ENCODE measurements around the gene UBE2R2. TPM values are rescaled to one million over a fixed set of nuclear protein-coding genes. Genes with fewer than 3 reads are reported as not detected.
"Not testable (repeated sequence)": the region's sequence is repeated elsewhere in the genome, so short reads cannot be mapped to it uniquely, and the experiment has no call there.

Gene UBE2R2
- 10 to 100 TPM; 66.4 to 74.4 TPM for total RNA-seq
- 76.7 TPM for polyA plus RNA-seq (2013, experiment 1 of 2)
- 71.0 TPM for polyA plus RNA-seq (2013, experiment 2 of 2)
- long read RNA-seq, experiment 1, full-length matches to known transcripts: 43 of 72 reads
- long read RNA-seq, experiment 1, partial matches to known transcripts: 24 of 72 reads
- long read RNA-seq, experiment 1, other reads (novel, unspliced or antisense): 5 of 72 reads
- long read RNA-seq, experiment 2, full-length matches to known transcripts: 148 of 176 reads
- long read RNA-seq, experiment 2, partial matches to known transcripts: 9 of 176 reads
- long read RNA-seq, experiment 2, other reads (novel, unspliced or antisense): 19 of 176 reads
- long read RNA-seq, experiment 3, full-length matches to known transcripts: 10 of 14 reads
- long read RNA-seq, experiment 3, partial matches to known transcripts: 3 of 14 reads
- long read RNA-seq, experiment 3, other reads (novel, unspliced or antisense): 1 of 14 reads
- long read RNA-seq, experiment 4, full-length matches to known transcripts: 2 of 15 reads
- long read RNA-seq, experiment 4, partial matches to known transcripts: 12 of 15 reads
- long read RNA-seq, experiment 4, other reads (novel, unspliced or antisense): 1 of 15 reads

GRCh38 chr9:33816327-33817252 lies at the start of gene UBE2R2:
UBE2R2 (plus strand) TSS chr9:33817160; CDS start chr9:33817758, 598 bp downstream.
- no peak for TF ChIP-seq CTCF (conservative IDR thresholded peaks at IDR 0.05)
- H3K36me3 ChIP-seq (ENCODE audit: control insufficient read depth, insufficient read depth, low read length): no peaks in the 10 kb centered on the region
- no peaks in the 10 kb centered on the region for H3K9me3 Mint-ChIP-seq
- no peaks in the 10 kb centered on the region for H3K9me3 ChIP-seq (ENCODE audit: control insufficient read depth, low read length)
- H3K4me1 ChIP-seq (ENCODE audit: control insufficient read depth, insufficient read depth, low read length): peaks cover 6% of the 10 kb centered on the region
- DNase-seq: peak; percentile 95
- peak within 1 kb of the TSS; percentile 95 for H3K27ac Mint-ChIP-seq
- whole genome bisulfite sequencing, 2 experiments (ENCODE audit: insufficient coverage in 1 of 2, insufficient read length in 1 of 2): 5 to 11% methylated on average over 8 to 55 of the region's 66 CpGs
- H3K4me3 Mint-ChIP-seq: peak within 1 kb of the TSS; percentile 82
- H3K27me3 ChIP-seq (ENCODE audit: control insufficient read depth, insufficient read depth, low read length, poor library complexity, severe bottlenecking): no peaks in the 10 kb centered on the region
- peak within 1 kb of the TSS; percentile 100 for H3K4me3 ChIP-seq (ENCODE audit: low read length)
- H3K36me3 Mint-ChIP-seq (ENCODE audit: low read depth): peaks cover 2% of the 10 kb centered on the region
- H3K27ac ChIP-seq (ENCODE audit: low read depth, low read length): peak within 1 kb of the TSS; percentile 97
- H3K4me1 Mint-ChIP-seq: peaks cover 21% of the 10 kb centered on the region
- H3K27me3 Mint-ChIP-seq (ENCODE audit: insufficient read depth): peaks cover 3% of the 10 kb centered on the region
- peak within 1 kb of the TSS; percentile 92 for H3K9ac ChIP-seq (ENCODE audit: extremely low read depth, low read length, poor library complexity, severe bottlenecking)

GRCh38 chr9:33770156-33770880 lies 46.6 kb upstream of the UBE2R2 start:
- not testable (repeated sequence) for H3K4me3 Mint-ChIP-seq; H3K36me3 ChIP-seq (ENCODE audit: control insufficient read depth, insufficient read depth, low read length); H3K9me3 Mint-ChIP-seq; H3K27me3 Mint-ChIP-seq (ENCODE audit: insufficient read depth); H3K4me3 ChIP-seq (ENCODE audit: low read length); DNase-seq; H3K27ac Mint-ChIP-seq; H3K9ac ChIP-seq (ENCODE audit: extremely low read depth, low read length, poor library complexity, severe bottlenecking); H3K27ac ChIP-seq (ENCODE audit: low read depth, low read length); H3K4me1 Mint-ChIP-seq; H3K9me3 ChIP-seq (ENCODE audit: control insufficient read depth, low read length); H3K27me3 ChIP-seq (ENCODE audit: control insufficient read depth, insufficient read depth, low read length, poor library complexity, severe bottlenecking); H3K36me3 Mint-ChIP-seq (ENCODE audit: low read depth); H3K4me1 ChIP-seq (ENCODE audit: control insufficient read depth, insufficient read depth, low read length)
- whole genome bisulfite sequencing, 2 experiments (ENCODE audit: insufficient coverage in 1 of 2, insufficient read length in 1 of 2): 97 to 100% methylated on average over 1 to 2 of the region's 3 CpGs

GRCh38 chr9:33773135-33773534 lies 43.8 kb upstream of the UBE2R2 start:
- H3K4me1 Mint-ChIP-seq; H3K9ac ChIP-seq (ENCODE audit: extremely low read depth, low read length, poor library complexity, severe bottlenecking); H3K27me3 ChIP-seq (ENCODE audit: control insufficient read depth, insufficient read depth, low read length, poor library complexity, severe bottlenecking); H3K4me3 ChIP-seq (ENCODE audit: low read length); H3K27ac ChIP-seq (ENCODE audit: low read depth, low read length); H3K9me3 ChIP-seq (ENCODE audit: control insufficient read depth, low read length); H3K36me3 ChIP-seq (ENCODE audit: control insufficient read depth, insufficient read depth, low read length); DNase-seq; H3K4me1 ChIP-seq (ENCODE audit: control insufficient read depth, insufficient read depth, low read length); H3K4me3 Mint-ChIP-seq; H3K36me3 Mint-ChIP-seq (ENCODE audit: low read depth); H3K27ac Mint-ChIP-seq; H3K9me3 Mint-ChIP-seq; H3K27me3 Mint-ChIP-seq (ENCODE audit: insufficient read depth): not testable (repeated sequence)

- H3K4me1 Mint-ChIP-seq; H3K9me3 ChIP-seq (ENCODE audit: control insufficient read depth, low read length); H3K4me3 ChIP-seq (ENCODE audit: low read length); H3K27ac ChIP-seq (ENCODE audit: low read depth, low read length); H3K27me3 ChIP-seq (ENCODE audit: control insufficient read depth, insufficient read depth, low read length, poor library complexity, severe bottlenecking); H3K36me3 ChIP-seq (ENCODE audit: control insufficient read depth, insufficient read depth, low read length); H3K27ac Mint-ChIP-seq; H3K9me3 Mint-ChIP-seq; H3K4me1 ChIP-seq (ENCODE audit: control insufficient read depth, insufficient read depth, low read length); H3K36me3 Mint-ChIP-seq (ENCODE audit: low read depth); DNase-seq; H3K27me3 Mint-ChIP-seq (ENCODE audit: insufficient read depth); H3K4me3 Mint-ChIP-seq; H3K9ac ChIP-seq (ENCODE audit: extremely low read depth, low read length, poor library complexity, severe bottlenecking): not testable (repeated sequence)
- WGBS, 2 experiments (ENCODE audit: insufficient coverage in 1 of 2, insufficient read length in 1 of 2): 94% methylated on average over 4 of the region's 5 CpGs
Observed at GRCh38 chr9:33774074-33774659, 42.8 kb upstream of the UBE2R2 start.
